Keratinocyte (primary cell): ENCODE results near the gene CCDC61. TPM values are rescaled to one million over a fixed set of nuclear protein-coding genes. Genes with fewer than 3 reads are reported as not detected.

Experiments
- DNase-seq: peaks from one replicate; pipeline ENCODE4 v3.0.0-alpha.2; 2011; ENCODE audit warnings: low read depth, missing footprints, low spot score
- FAIRE-seq: peaks from 2 replicates; lab custom pipeline; 2011; peaks lifted over from hg19 to GRCh38; lab: Jason Lieb, UNC
- H2AFZ ChIP-seq: 2 replicates; pipeline ENCODE4 v1.6.0; 2012; ENCODE audit warnings: low read length, control low read depth, inconsistent platforms; ENCODE audit not compliant: control insufficient read depth
- H3K27ac ChIP-seq: 2 replicates; pipeline ENCODE4 v1.5.1; 2011; ENCODE audit warnings: low read length; ENCODE audit not compliant: control insufficient read depth, insufficient read depth
- H3K27me3 ChIP-seq: 3 replicates; pipeline ENCODE4 v1.6.0; 2011; ENCODE audit warnings: low read length; ENCODE audit not compliant: control insufficient read depth, insufficient read depth; ENCODE audit errors: extremely low read depth
- H3K36me3 ChIP-seq, 2 experiments: 2 replicates in 1 of 2; 3 replicates in 1 of 2; pipeline ENCODE4 v1.5.1; 2011; ENCODE audit warnings: low read length in 2 of 2, mild to moderate bottlenecking in 1 of 2; ENCODE audit not compliant: control insufficient read depth in 2 of 2, insufficient read depth in 2 of 2; ENCODE audit errors: extremely low read depth in 1 of 2
- H3K4me1 ChIP-seq: 3 replicates; pipeline ENCODE4 v1.5.1; 2011; ENCODE audit warnings: low read length; ENCODE audit not compliant: control insufficient read depth, insufficient read depth; ENCODE audit errors: extremely low read depth
- H3K4me2 ChIP-seq: 3 replicates; pipeline ENCODE4 v1.6.0; 2011; ENCODE audit warnings: low read depth, low read length; ENCODE audit not compliant: control insufficient read depth, insufficient read depth; ENCODE audit errors: extremely low read depth
- H3K4me3 ChIP-seq, 3 experiments: fragments of 200-600 bp in 1 of 3; sonication (generic) in 1 of 3; 2 replicates in 2 of 3; 3 replicates in 1 of 3; pipeline ENCODE4 v1.5.1; 2011 to 2016; ENCODE audit warnings: low read length in 3 of 3, mild to moderate bottlenecking in 3 of 3, control low read depth in 2 of 3, inconsistent platforms in 1 of 3, low read depth in 1 of 3, mixed read lengths in 1 of 3, mixed run types in 1 of 3, moderate library complexity in 1 of 3; ENCODE audit not compliant: control insufficient read depth in 2 of 3, insufficient read depth in 2 of 3; ENCODE audit errors: extremely low read depth in 1 of 3
- H3K79me2 ChIP-seq: 2 replicates; pipeline ENCODE4 v1.6.0; 2012; ENCODE audit warnings: low read length; ENCODE audit not compliant: control insufficient read depth, insufficient read depth
- H3K9ac ChIP-seq: 3 replicates; pipeline ENCODE4 v1.6.0; 2011; ENCODE audit warnings: low read length; ENCODE audit not compliant: control insufficient read depth, insufficient read depth; ENCODE audit errors: extremely low read depth
- H3K9me1 ChIP-seq: 3 replicates; pipeline ENCODE4 v1.6.0; 2011; ENCODE audit warnings: low read length; ENCODE audit not compliant: control insufficient read depth, insufficient read depth; ENCODE audit errors: extremely low read depth
- H3K9me3 ChIP-seq: 2 replicates; pipeline ENCODE4 v1.5.1; 2012; ENCODE audit warnings: low read depth, low read length; ENCODE audit not compliant: control insufficient read depth
- H4K20me1 ChIP-seq: 3 replicates; pipeline ENCODE4 v1.6.0; 2011; ENCODE audit warnings: low read length; ENCODE audit not compliant: control insufficient read depth, insufficient read depth; ENCODE audit errors: extremely low read depth
- EZH2 ChIP-seq: IDR thresholded peaks from one replicate; pipeline ENCODE4 v1.6.1; 2012; ENCODE audit warnings: inconsistent platforms, mild to moderate bottlenecking, low read length, moderate library complexity
- dilution Hi-C: fragments of 300-500 bp; cut with MboI; formaldehyde crosslinking; loops from one replicate; pipeline ENCODE4 v1.7.0; 2020; ENCODE audit warnings: low sequenced_read_pairs; ENCODE audit not compliant: extremely low pct_ligation_motif_present
- polyA plus RNA-seq, 5 experiments: library from polyadenylated mRNA; depleted of rRNA in 3 of 5; stranded (reverse) in 3 of 5; stranded (forward) in 1 of 5; unstranded in 1 of 5; fragments of >200 nt; gene quantifications; 1 replicate in 1 of 5; 2 replicates in 3 of 5; 3 replicates in 1 of 5; pipeline versions ENCODE4 v1.2.1 to v1.2.3, GENCODE V29; 2011 to 2012; ENCODE audit warnings: missing spikeins in 2 of 5, low read depth in 1 of 5, low replicate concordance in 1 of 5
- TF ChIP-seq, protein P1 (sequence below), 3 experiments: IDR thresholded peaks in 1 of 3; conservative IDR thresholded peaks in 1 of 3; optimal IDR thresholded peaks in 1 of 3; 2 replicates in 2 of 3; 3 replicates in 1 of 3; pipeline versions ENCODE3 to v1.5.1; 2011; ENCODE audit warnings: low read length in 3 of 3, mild to moderate bottlenecking in 3 of 3, moderate library complexity in 2 of 3, control low read depth in 1 of 3, inconsistent platforms in 1 of 3; ENCODE audit not compliant: insufficient read depth in 2 of 3; ENCODE audit errors: extremely low read depth in 1 of 3

Gene CCDC61
- polyA plus RNA-seq, 1 donor (not counting 4 experiments of a cell fraction or from before 2014, with no cell fraction given) = 5.8 TPM

DNA sequence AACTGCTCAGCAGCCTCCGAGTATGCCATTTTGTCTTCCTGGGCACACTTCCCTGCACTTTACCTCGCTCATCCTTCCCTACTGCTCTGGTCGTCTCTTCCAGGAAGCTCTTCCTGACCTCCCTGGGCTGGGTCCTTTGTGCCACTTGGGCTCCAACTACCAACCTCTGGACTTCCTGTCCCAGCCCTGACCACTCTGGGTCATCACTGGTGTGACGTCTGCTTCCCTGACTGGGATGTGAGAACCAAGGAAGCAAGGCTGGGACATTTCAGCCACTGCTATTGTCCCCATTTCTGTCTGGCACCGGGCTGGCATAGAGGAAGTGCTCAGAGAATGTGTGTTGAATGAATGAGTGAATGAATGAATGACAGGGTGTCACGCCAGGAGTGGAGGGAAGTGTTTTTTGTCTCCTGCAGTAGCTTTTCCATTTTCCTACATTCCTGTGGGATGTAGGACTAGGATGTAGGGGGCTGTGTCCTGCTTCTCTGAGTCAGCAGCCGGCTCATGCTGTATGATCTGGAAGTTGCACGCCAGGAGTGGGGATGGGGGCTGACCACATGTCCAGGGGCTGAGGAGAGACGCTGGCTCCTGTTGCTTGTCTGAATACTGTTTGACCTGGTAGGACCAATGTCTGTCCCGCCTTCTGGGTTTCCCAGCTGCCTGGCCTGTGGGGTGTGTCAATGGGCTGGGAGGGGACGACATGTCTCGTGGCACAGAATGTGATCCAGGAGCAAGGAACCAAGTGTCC is 36.3 kb upstream of the CCDC61 start:
- Histone ChIP-seq H3K4me3 (no peak overlapping the region), H3K27me3 (peaks cover 32% of the 10 kb centered on the region), H3K4me1 (peaks cover 16% of the 10 kb centered on the region), H3K4me2 (no peak overlapping the region), H3K9me1 (no peaks in the 10 kb centered on the region), H3K79me2 (no peaks in the 10 kb centered on the region), H3K36me3 (no peaks in the 10 kb centered on the region), H2AFZ (no peak overlapping the region), H3K9ac (no peak overlapping the region), H3K9me3 (no peaks in the 10 kb centered on the region), H4K20me1 (no peaks in the 10 kb centered on the region), H3K27ac (no peak overlapping the region)
- FAIRE-seq (no peak), DNase-seq (no peak)
- dilution Hi-C loops = no loop called here
- no peak for TF ChIP-seq EZH2
- TF ChIP-seq, protein P1, sequence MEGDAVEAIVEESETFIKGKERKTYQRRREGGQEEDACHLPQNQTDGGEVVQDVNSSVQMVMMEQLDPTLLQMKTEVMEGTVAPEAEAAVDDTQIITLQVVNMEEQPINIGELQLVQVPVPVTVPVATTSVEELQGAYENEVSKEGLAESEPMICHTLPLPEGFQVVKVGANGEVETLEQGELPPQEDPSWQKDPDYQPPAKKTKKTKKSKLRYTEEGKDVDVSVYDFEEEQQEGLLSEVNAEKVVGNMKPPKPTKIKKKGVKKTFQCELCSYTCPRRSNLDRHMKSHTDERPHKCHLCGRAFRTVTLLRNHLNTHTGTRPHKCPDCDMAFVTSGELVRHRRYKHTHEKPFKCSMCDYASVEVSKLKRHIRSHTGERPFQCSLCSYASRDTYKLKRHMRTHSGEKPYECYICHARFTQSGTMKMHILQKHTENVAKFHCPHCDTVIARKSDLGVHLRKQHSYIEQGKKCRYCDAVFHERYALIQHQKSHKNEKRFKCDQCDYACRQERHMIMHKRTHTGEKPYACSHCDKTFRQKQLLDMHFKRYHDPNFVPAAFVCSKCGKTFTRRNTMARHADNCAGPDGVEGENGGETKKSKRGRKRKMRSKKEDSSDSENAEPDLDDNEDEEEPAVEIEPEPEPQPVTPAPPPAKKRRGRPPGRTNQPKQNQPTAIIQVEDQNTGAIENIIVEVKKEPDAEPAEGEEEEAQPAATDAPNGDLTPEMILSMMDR (optimal IDR thresholded peaks at IDR 0.05 in 1 of 3, IDR thresholded peaks at IDR 0.05 in 1 of 3, conservative IDR thresholded peaks at IDR 0.05 in 1 of 3; ENCODE audit: extremely low read depth in 1 of 3, insufficient read depth in 2 of 3, low read length in 3 of 3) = no peak

DNA sequence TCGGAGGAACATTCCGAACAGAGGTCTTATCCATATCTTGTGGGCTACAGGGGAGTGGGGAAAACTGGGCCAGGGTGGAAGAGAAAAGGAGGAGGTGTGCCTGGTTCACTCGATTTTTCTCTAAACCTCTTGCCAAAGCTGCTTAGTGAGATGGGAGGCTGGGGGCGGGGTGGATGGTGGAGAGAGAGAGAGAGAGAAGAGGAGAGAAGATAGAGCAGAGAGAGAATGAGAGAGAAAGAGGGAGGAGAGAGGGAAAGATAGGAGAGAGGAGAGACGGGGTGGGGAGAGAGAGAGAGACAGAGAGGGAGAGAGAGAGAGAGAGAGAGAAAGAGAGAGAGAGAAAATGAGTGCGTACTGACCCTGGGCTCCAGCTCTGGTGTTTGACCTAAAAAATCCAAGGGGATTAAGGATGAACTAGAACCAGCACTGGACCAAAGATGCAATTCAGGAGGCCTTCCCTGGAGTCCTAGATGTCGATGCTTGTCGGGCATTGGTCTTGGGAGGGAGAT is 35.7 kb upstream of the CCDC61 start:
- peaks cover 15% of the 10 kb centered on the region for H3K4me1 ChIP-seq
- dilution Hi-C loops = no loop called here
- no peak for DNase-seq
- H3K9ac ChIP-seq = no peak overlapping the region
- peaks cover 32% of the 10 kb centered on the region for H3K27me3 ChIP-seq
- no peak for FAIRE-seq
- no peak overlapping the region for H3K4me2 ChIP-seq
- no peaks in the 10 kb centered on the region for H3K79me2 ChIP-seq
- no peaks in the 10 kb centered on the region for H3K9me1 ChIP-seq
- no peaks in the 10 kb centered on the region for H3K9me3 ChIP-seq
- H3K27ac ChIP-seq = no peak overlapping the region
- no peaks in the 10 kb centered on the region for H3K36me3 ChIP-seq
- no peaks in the 10 kb centered on the region for H4K20me1 ChIP-seq
- no peak for TF ChIP-seq EZH2
- TF ChIP-seq, protein P1 (optimal IDR thresholded peaks at IDR 0.05 in 1 of 3, IDR thresholded peaks at IDR 0.05 in 1 of 3, conservative IDR thresholded peaks at IDR 0.05 in 1 of 3; ENCODE audit: extremely low read depth in 1 of 3, insufficient read depth in 2 of 3, low read length in 3 of 3) = no peak
- no peak overlapping the region for H2AFZ ChIP-seq
- no peak overlapping the region for H3K4me3 ChIP-seq
